Liver (tissue), 3 donors: ENCODE results near the gene CROCC2.

Source experiments
- HNF4G ChIP-seq: IDR thresholded peaks from 2 replicates; pipeline ENCODE4 v1.6.1; 2016; ENCODE audit warnings: antibody characterized with exemption
- RAD21 ChIP-seq, 2 donors: IDR thresholded peaks; 2 replicates each; pipeline ENCODE4 v1.6.1; 2016; ENCODE audit warnings: antibody characterized with exemption in 2 of 2, mild to moderate bottlenecking in 2 of 2
- TF ChIP-seq, protein P1 (sequence below): fragments of 150-350 bp; IDR thresholded peaks from 2 replicates; pipeline ENCODE4 v1.5.1; 2017; ENCODE audit warnings: improper control_type of control experiment, low read depth, low read length; ENCODE audit not compliant: missing input control
- donor health status: healthy.
- donor health status: healthy.

GRCh38 chr2:240932724-240933047 lies 26.6 kb downstream of the CROCC2 start:
- TF ChIP-seq, protein P1, sequence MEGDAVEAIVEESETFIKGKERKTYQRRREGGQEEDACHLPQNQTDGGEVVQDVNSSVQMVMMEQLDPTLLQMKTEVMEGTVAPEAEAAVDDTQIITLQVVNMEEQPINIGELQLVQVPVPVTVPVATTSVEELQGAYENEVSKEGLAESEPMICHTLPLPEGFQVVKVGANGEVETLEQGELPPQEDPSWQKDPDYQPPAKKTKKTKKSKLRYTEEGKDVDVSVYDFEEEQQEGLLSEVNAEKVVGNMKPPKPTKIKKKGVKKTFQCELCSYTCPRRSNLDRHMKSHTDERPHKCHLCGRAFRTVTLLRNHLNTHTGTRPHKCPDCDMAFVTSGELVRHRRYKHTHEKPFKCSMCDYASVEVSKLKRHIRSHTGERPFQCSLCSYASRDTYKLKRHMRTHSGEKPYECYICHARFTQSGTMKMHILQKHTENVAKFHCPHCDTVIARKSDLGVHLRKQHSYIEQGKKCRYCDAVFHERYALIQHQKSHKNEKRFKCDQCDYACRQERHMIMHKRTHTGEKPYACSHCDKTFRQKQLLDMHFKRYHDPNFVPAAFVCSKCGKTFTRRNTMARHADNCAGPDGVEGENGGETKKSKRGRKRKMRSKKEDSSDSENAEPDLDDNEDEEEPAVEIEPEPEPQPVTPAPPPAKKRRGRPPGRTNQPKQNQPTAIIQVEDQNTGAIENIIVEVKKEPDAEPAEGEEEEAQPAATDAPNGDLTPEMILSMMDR: no peak
- no peak for TF ChIP-seq HNF4G
- no peak for TF ChIP-seq RAD21 (IDR thresholded peaks at IDR 0.05)
